KBM-7 (cell line): ENCODE results near the gene KRTAP12-1.

Experiments
- DNase-seq: peaks from one replicate; pipeline ENCODE4 v3.0.0-alpha.2; 2015
- in situ Hi-C: fragments of 300-500 bp; cut with MboI; formaldehyde crosslinking; loops from 2 replicates; pipeline ENCODE4 v1.14.3; 2020; ENCODE audit warnings: low sequenced_read_pairs, low pct_unique_long_range_greater_than_20kb, mixed read lengths

Gene KRTAP12-1

DNA sequence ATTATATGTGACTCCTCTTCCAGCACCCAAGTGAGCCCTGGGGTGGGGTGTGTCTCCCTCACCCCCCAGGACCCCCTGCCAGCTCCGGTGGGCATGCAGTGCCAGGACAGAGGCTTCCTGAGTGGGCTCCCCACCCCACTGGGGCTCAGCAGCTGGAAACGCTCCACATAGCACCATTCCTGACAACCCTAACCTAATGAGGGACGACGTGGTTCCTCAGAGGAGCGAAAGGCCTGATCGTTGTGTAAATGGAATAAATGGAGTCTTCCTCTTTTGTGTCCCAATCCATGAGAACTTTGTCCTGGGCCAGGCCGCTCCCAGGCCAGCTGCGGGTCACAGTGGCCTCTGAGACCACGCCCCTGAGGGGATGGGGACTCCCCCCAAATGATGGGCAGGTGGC lies 31.2 kb upstream of the KRTAP12-1 start:
- no peak for DNase-seq
- in situ Hi-C loops: no loop called here

DNA sequence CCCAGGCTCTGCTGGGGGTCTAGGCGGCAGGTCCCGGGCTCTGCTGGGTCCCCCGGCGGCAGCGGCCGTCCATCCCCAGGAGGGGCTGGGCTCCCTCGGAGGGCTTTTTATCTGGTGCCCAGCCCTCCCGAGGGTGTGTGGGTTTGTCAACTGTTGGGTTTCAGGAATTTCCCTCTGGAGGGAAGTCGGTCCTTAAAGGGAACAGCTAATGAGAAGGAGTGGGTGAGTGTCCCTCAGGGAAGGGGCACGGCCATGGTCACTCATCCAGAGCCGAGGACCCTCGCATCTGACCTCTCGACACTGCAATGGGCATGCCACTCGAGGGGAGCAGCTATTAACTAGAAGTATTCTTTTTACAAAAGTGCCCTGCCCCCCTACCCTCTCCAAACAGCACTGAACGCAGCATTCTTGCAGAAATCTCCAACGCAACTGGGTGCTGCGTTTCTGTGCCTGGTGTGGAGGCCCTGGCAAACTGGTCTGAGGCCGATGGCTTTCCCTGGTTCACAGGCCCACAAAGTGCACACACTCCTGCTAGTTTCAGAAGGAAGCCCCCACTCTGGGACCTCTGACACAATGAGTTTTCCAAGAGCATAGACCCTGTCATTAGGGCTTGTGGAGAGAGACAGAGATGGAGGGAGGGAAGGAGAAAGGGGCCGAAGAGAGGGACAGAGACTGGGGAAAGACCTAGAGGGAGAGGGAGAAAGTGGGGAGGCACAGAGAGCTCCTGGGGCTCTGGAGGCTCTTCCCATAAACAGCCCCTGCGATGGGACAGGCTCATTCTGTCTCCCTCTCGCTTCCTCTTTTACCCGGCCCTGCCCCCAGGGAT lies 30.5 kb upstream of the KRTAP12-1 start:
- in situ Hi-C loops: no loop called here
- no peak for DNase-seq

DNA sequence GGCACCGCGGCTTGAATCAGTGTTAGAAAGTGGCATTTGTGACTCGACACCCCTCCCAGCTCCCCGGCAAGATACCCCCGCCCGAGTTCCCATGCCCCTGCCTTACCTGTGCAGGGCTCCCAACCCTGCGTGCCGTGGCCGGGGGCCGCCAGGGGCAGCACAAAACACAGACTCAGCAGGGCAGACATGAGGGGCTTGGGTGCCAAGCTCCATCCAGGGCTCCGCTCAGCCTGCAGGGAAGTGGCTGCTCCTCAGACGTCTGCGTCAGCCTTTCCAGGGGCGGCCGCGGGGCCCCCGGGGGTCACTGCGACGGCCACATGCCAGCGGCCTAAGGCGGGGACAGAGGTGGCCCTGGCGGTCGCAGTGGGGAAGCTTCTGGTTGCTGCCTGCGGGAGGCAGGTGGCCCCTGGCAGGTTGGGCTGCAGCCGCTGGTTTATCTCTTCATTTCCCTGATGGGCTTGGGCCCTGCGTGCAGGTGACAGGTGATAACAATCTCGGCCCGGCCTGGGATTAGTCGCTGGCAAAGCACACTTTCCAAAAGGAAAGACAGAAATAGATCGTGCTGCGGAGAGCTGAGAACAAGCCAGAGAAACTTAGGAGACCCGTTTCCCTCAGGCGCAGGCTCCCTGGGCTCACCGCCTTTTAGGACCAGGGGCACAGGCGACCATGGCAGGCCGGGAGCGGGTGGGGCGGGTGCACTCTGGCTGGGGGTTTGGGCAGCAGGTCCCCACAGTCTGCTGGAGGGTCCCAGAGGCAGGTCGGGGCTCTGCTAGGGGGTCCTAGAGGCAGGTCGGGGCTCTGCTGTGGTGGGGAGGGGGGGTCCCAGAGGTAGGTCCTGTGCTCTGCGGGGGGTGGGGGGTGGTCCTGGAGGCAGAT lies 29.6 kb upstream of the KRTAP12-1 start, which contains the start of gene TSPEAR:
TSS of gene TSPEAR (minus strand) at position 246 of the 876 bp plus-strand sequence. CDS start at position 188, 58 bp downstream.
- no peak for DNase-seq
- in situ Hi-C loops: no loop called here

DNA sequence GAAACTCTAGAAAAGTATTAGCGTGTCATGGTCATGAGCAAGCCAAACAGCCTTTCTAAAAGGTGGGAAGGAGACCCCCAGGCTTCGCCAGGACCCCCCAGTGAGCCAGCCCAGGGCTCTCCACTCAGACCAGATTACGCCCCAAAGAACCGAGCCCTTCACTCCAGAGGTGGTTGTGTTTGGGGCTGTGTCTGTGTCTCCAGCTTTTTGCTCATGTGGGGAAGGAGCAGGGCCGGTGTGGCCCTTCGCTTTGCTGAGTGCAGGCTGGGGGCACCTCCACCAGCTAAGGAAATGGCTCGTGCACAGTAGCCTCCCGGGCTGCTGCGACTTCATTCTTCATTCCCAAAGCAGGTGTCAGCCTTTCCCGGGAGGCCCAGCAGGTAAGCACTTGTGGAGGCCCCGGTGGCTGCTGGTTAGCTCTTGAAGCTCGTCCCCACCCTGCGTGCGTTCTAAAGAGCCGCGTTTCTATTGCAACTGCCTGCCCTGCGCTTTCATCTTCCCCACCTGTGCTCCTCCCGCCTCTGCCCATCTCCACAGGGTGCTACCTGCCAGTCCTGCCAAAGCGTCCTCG lies 28.9 kb upstream of the KRTAP12-1 start:
- no peak for DNase-seq
- in situ Hi-C loops: no loop called here

DNA sequence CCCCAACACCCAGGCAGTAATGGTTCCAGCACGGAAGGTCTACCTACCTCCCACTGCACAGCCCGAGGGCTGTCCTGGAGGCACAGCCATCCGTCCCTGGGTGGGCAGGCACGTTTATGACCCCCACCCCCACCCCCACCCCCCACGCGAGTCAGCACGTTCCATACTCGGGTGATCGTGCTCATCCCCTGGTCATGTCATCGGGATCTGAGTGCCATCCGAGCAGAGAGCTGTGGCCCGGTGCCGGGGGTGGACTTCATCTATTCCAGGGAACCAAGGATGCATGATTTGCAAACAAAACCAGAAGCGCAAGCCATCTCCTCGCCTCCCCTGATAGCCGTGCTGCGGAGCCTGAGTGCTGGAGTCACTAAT lies 28.3 kb upstream of the KRTAP12-1 start:
- no peak for DNase-seq
- in situ Hi-C loops: no loop called here

DNA sequence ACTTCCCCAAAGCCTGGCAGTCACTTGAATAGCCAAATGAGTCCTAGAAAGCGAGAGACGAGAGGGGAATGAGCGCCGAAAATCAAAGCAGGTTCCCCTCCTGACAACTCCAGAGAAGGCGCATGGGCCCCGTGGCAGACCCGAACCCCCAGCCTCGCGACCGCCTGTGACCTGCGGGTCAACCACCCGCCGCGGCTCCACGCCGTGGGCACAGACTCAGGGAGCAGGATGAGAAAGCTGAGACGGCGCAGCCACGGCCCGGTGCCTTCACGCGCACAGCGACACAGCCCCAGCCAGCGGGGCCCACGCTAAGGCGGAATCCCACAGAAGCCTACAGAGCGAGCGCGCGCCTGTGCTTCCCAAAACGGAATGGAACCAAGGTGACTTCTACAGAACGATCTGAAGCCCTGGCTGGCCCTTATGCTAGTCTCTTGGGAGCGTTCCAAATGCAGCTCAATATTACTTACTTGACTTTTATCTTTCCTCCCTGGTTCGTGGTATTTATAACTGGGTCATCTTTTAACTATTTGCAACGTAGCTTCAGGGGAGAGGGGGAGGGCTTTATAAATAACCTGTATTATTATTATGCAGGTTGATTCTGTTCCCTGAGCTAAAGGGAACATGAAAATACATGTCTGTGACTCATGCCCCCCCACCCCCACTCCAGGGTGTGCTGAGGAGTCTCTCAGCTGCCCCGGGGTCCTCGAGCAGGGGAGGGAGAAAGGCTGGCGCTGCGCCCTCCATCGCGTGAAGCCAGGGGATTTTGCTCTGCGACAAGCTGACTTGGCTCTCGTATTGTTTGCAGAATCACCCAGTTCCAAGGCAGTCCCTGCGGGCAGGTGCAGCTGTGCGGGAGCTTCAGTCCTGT lies 27.7 kb upstream of the KRTAP12-1 start:
- DNase-seq: no peak
- in situ Hi-C loops: no loop called here

DNA sequence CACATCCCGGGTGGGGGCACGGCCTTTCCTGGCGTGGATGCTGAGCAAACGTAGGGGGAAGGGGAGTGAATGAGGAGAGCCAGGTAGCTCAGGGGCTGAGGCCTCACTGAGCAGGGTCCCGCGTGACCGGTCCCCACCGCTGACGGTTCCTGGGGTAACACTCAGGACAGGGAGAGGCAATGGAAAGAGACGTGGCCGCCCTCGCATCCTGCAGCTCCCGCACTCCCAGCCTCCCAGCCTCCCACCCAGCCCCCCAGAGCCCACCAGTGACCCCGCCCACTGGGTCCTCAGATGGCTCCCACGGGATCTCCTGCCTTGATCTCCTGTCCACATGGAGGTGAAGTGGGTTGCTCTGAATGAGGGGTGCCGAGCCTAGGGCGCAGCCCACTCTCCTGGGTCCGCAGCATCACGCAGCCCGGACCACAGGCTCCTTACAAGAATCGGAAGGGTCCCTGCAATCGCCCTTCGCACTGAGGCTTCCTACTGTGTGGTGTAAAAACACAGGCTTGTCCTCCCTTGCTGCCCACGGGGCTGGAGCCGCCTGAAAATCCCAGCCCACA lies 27.0 kb upstream of the KRTAP12-1 start:
- in situ Hi-C loops: no loop called here
- DNase-seq: peak; percentile 9

DNA sequence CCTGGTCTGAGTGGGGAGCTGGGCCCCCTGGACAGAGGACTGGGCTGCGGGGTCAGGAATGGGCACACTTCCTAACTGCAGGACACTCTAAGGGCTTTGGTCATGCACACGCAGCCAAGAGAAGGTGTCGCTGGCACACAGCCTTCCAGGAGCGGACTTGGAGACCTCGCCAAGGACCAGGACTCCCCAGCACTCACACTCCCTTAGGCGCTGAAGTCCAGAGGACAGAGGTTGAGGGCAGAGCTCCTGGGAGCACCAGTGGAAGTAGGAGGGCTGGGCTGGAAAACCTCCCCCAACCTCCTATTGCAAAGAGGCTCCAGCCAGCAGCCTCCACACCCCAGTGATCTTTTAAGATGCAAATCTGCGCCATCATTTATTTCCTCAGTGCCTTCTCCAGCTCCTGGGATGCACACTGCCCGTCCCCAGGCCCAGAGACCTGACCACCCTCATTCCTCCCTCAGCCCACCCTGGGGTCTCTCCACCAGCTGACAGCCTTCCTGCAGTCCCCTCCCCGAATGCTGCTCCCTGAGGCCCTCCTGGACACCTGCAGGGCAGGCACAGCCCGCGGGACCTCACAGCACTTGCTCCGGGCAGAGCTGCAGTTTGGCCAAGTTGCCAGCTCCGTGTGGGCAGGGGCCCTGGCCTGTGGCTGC lies 26.4 kb upstream of the KRTAP12-1 start:
- no peak for DNase-seq
- in situ Hi-C loops: no loop called here

DNA sequence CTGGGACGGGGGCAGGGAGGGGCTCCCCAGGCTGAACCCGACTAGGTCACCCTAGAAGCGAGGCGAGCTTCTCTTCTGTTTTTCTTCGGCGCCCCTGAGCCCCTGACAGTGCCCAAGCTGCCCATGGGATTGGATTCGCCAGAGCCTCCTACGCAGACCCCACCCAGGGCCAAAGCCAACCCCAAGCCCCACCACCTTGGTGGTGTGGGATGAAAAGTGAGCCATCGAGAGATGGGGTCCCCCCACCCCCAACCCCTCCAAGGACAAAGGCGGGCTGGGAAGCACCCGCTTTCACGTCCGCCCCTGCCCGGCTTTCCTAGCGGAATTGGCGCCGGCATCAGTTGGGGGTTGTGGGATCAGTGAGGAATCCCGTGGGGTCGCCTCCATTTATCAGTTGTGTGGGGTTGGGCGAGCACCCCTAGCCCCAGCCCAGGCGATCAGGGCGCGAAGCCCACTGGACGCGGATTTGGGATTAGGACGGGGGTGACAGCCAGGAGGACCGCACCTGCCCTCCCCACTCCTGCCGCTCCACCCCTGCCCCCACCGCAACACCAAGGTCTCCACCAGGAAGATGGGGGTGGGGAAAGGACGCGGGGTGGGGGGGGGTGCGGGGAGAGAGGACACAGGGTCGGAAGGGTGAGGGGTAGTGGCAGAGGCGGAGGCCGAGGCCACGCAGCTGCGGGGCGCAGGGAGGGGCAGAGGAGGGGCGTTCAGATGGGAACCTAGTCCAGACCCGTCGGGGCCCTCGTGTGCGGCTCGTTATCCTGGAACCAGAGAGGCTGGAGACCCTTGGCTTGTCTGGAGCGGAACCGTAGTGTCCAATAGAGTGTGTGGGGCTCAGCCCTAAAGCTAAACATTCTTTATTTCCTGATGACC lies 25.0 kb upstream of the KRTAP12-1 start:
- DNase-seq: no peak
- in situ Hi-C loops: no loop called here

DNA sequence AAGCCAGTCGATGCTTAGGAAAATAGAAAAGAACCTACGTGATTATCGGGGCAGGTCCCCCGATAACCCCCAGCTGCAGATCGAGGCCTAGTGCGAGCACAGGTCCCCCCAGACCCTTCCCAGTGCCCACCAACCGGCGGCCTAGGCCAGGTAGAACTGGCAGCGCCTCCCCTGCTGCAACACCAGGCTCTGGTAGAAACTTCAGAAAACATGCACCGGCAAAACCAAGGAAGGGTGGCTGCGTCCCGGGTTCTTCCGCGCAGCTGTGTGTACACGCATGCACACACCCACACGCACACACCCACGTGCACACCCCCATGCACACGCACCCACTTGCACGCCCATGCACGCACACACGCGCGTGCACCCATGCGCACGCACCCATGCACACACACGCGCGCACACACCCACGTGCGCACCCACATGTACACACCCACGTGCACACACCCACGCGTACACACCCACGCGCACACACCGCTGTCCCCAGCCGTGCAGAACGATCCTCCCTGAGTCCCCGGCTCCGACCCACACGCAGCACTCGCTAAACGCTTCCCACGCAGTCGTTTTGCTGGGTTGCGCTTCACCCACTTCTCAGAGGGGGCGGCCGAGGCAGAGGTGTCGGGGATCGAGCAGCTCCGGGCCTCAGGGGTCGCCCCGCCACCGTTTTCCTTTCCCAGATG lies 24.2 kb upstream of the KRTAP12-1 start:
- no peak for DNase-seq
- in situ Hi-C loops: no loop called here

DNA sequence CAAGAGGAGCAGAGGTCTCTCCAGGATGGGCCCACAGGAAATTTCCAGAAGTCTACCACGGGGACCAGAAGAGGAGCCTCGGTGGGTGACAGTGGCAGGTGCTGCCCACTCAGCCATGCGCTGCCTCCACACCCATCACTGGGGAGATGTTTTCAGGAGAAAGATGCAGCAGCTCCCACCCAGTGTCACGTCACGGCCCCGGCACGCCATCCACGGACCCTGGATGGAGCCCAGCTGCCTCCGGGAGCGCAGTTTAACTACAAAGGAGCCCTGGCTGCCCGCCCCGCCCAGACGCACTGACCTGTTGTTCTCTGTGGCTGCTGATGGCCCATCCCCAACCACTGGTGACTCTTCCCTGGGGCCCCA lies 22.7 kb upstream of the KRTAP12-1 start:
- DNase-seq: no peak
- in situ Hi-C loops: no loop called here

DNA sequence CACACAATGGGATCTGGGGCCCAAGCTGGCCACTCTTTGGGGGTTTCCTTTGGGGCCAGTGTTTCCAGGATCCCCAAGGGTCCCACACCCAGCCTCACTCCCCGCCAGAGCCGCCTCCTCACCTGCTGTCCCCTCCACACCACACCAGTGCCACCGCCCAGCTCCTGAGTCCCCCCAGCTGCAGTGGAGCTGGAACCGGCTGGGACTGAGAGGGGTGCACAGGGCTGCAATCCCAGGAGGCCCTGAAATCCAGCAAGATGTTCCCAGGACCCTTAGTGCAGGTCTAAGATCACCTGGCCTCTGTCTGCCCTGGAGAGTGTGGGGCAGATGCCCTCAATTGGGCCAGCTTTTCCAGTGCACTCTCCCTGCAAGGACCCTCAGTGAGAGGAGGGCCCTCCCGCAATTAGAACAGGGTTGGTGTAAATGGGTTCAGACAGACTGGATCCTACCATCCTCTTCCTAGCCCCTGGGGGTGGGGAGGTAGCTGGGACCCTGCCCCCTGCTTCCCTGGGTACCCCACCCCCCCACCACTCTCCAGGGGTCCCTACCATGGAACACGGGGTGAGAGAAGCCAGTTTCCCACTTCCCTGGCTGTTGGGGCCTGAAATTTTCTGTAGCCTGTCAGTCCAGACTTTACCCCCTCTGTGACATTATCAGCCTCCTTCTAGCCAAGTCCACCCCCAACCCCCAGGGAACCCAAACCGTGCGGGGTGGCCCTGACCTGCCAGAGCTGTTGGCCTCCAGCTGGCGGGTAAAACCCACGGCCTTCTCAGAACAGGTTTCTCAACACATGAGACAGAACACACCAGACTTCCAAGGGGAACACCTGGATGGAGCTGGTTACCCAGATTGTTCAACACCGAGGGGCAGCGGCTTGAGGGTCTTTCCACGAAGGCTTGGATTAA lies 22.0 kb upstream of the KRTAP12-1 start:
- in situ Hi-C loops: no loop called here

DNA sequence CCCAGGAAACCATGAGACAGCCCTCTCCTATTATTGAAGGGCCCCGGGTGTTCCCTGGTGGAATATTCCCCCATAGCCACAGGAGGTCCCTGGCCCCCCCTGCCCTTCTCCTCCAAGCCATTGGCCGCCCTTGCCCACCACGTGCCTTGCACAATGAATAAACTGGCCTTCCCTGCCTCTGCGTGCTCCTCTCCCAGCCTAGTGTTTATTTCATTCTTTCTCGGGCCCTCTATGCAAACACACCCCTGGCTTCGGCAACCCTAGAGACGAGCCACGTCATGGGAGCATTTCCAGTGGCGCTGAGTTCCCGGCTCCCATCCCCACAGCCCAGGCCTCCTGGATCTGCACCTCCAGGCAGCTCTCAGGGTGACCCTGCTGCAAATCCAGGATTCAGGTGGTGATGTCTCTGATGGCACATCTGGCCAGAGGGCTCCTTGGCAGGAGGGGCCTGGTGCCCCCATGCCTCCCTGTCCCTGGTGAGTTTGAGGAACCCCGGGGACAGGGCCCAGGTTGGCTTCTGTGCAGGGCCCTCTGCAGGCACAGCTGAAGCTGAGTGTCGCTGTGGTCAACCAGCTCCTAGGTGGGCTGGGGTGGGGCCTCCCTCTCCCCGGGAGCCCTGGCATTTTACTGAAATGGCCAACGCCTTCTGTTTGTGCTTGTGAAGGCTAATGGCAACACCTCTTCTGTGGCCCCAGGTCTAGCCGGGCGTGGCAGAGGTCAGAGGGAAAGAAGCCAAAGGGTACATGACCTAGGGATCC lies 21.2 kb upstream of the KRTAP12-1 start:
- DNase-seq: no peak
- in situ Hi-C loops: no loop called here

More for the DNA sequence above, 22.0 kb upstream of the KRTAP12-1 start:
- DNase-seq: no peak

DNA sequence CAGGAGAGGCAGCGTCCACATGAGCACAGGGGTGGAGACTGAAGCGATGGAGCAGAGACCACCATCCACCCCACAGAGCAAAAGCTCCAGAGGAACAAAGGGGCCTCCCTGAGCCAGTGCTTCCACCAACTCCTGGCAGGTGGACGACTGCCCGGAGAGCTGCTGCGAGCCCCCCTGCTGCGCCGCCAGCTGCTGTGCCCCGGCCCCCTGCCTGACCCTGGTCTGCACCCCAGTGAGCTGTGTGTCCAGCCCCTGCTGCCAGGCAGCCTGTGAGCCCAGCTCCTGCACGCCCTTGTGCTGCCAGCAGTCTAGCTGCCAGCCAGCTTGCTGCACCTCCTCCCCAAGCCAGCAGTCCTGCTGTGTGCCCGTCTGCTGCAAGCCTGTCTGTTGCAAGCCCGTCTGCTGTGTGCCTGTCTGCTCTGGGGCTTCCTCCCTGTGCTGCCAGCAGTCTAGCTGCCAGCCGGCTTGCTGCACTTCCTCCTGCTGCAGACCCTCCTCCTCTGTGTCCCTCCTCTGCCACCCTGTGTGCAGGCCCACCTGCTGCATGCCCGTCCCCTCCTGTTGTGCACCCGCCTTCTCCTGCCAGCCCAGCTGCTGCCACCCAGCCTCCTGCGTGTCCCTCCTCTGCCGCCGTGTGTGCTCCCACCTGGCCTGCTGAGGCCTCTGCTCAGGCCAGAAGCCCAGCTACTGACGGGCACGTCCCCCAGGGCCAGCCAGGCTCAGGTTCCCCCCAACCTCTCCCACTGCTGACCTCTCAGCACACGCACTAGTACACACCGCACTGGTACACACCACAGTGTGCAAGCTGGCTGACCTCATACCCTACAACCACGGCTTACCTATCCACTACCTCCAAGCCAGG lies 20.4 kb upstream of the KRTAP12-1 start:
- no peak for DNase-seq
- in situ Hi-C loops: no loop called here
